Measurements from ENCODE around the gene STK32C.

DNA sequence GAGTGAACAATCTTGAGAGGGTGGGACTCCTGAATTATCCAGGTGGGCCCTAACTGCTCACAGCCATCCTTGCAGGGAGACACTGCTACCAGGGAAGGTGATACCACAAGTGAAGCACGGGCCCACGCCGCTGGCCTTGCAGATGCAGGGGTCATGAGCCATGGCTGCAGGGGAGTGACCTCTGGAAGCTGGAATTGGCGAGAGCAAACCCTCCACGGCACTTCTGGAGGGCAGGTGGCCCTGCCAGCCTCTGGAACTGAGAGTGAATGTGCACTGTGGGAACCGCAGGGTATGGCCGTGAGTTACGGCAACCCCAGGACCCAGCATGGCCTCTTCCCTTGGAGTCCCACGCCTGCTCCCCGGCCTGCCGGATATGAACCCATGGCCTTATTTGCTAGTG, 37.5 kb downstream of the STK32C start:
- TF ChIP-seq CTCF (IDR thresholded peaks at IDR 0.05 in 4 of 5, conservative IDR thresholded peaks at IDR 0.05 in 1 of 5) (no peak), POLR2A (IDR thresholded peaks at IDR 0.05) (no peak)

Measured in gastrocnemius medialis (tissue), 4 donors.